ENCODE results near the gene TMEM232.
"Not testable (repeated sequence)": the region's sequence is repeated elsewhere in the genome, so short reads cannot be mapped to it uniquely, and the experiment has no call there.

Gene TMEM232

DNA sequence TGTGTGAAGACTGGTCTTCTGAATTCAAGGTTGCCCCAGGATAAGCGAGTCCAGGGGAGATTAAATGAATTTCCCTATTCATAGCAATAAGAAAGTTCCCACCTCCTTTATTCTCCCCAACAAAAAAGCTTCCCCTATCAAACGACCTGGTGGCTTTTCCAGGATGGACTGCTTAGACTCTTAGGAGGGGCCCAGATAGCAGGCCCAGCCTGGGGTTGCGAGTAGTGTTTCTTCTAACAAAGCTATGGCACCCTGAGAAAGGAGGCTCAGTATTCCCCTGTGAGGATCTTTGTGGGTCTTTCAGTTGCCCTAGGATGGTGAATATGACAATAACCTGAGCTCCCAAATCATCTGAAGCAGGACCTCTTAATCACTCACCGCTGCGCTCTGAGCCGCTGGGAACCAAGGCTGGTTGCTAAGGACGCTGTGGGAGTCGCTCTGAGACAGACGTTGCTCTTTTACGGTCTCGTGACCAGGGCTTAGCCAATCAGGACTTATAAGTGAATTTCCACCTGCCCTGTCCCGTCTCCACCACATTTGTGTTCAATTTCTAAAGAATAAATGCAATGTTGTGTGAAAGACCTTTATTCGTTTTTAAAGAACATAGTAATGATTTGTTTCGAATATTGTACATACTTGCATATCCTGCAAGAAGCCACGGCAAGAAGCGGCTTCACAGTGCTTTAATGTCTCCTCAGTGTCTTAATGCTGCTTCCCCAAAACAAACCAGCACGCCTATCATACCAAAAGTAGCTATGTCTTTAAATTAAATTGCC is at the start of gene TMEM232:
TSS of gene TMEM232 (minus strand) at position 423 of the 776 bp plus-strand sequence. CDS start 59,319 bp downstream, outside the sequence.
- peak; percentile 21 for DNase-seq (ENCODE audit: low spot score)

DNA sequence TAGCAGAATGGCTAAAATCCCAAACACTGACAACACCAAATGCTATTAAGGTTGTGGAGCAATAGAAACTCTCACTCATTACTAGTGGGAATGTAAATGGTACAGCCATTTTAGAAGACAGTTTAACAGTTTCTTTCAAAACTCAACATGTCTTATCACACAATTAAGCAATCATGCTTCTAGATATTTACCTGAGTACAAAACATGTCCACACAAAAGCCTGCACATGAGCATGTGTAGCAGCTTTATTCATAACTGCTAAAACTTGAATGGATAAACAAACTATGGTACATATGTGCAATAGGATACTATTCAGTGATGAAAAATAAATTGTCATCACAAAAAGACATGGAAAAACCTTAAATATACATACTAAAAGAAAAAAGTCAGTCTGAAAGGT is 43.8 kb upstream of the TMEM232 start:
- DNase-seq (ENCODE audit: low spot score): no peak

- no peak for DNase-seq (ENCODE audit: low spot score)
Measured at GRCh38 chr5:110769000-110769681, 42.7 kb upstream of the TMEM232 start.

DNA sequence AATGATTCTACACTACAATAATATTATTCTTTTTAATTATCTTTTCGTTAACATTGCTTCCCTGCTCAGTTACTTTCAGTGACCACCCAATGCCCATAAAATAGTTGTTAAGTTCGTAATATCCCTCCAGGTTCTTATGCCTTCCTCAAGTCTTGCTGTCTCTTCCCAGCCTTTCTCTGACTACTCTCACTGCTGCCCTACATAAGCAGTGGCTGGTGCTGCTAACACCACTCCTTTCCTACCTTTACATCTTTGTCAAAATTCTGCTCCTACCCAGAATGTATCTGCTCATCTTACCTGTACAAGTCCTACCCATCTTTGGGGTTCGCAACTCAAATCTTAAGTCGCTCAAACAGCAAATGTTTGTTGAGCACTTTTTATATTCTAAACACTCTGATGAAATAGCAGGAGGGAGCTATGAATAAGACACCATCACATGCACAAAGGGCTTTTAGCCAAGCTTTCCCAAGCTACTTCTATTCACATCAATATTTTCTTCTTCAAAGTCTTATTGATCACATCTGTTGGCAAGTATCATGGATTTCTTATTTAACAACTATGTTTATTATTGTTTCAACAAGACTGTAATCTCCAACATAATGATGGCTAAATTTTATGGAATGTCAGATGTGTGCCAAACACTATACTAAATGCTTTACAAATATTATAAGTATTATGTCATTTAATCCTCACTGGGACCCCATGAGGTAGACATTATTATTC is 41.8 kb upstream of the TMEM232 start:
- no peak for DNase-seq (ENCODE audit: low spot score)

- DNase-seq (ENCODE audit: low spot score): no peak
Measured at GRCh38 chr5:110760158-110760557, 33.7 kb upstream of the TMEM232 start.

DNA sequence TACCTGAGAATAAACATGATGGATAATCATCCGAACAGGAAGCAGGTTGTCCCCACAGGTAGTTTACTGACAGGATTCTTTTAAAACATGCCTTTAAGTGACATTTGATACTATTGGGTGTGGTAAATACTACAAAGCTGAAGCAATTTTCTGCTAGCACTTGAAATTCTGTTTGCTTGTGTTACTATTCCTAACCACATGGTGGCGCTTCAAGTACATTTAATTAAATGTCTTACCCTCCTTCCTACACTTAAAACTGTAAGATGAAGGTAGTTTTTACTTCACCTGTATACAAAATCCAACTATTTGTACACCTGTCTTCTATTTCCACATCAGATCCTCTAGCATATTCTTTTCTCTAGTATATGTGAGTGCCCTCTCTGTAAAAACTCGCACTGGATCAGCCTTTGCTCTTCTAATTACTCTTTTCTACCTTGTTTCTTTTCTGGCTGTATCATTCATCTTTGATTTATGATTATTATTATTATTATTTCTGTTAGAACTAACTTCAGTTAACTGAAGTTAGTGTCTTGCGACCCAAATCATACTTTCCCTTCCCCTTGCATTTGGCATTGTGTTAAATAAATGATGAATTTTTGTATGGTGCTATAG is 30.8 kb upstream of the TMEM232 start:
- no peak for DNase-seq (ENCODE audit: low spot score)

DNA sequence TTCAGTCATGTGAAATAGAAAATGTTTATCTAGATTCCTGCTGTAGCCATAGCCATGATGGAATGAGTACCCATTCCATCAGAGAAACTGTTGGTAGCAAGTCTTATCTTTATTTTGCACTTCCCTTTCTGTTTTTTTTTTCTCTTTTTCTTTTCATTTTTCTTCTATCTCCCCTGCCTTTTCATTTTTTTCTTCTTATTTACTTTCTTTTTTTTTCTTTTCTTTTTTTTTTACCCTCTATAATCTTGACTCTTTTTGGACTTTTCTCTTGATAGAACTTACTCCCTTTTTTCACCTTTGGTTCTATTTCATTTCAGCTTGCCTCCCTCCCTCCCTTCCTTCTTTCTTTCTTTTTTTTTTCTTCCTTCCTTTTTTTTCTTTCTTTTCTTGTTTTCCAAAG is 27.7 kb upstream of the TMEM232 start:
- DNase-seq (ENCODE audit: low spot score): no peak

GRCh38 chr5:110753600-110753999 is 27.1 kb upstream of the TMEM232 start:
- no peak for DNase-seq (ENCODE audit: low spot score)

DNA sequence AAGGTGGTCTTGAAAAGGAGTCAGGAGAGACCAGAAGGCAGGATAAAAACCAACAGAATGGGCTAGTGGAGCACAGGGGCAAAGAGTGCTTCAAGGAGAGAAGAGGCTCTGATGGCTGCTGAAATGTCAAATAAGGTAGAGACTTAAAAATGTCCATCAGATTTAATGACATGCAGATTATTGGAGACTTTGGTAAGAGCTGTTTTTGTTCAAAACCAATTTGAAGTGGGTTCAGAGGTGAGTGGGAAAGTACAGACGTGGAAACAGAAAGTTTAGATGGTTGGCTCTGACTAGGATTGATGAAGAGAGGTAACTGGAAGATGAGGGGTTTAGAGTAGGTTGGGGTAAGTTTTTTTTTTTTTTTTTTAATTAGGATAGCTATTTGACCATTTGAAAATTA is 26.5 kb upstream of the TMEM232 start:
- DNase-seq (ENCODE audit: low spot score): no peak

- DNase-seq (ENCODE audit: low spot score): no peak
Measured at GRCh38 chr5:110751902-110752762, 25.7 kb upstream of the TMEM232 start.

DNA sequence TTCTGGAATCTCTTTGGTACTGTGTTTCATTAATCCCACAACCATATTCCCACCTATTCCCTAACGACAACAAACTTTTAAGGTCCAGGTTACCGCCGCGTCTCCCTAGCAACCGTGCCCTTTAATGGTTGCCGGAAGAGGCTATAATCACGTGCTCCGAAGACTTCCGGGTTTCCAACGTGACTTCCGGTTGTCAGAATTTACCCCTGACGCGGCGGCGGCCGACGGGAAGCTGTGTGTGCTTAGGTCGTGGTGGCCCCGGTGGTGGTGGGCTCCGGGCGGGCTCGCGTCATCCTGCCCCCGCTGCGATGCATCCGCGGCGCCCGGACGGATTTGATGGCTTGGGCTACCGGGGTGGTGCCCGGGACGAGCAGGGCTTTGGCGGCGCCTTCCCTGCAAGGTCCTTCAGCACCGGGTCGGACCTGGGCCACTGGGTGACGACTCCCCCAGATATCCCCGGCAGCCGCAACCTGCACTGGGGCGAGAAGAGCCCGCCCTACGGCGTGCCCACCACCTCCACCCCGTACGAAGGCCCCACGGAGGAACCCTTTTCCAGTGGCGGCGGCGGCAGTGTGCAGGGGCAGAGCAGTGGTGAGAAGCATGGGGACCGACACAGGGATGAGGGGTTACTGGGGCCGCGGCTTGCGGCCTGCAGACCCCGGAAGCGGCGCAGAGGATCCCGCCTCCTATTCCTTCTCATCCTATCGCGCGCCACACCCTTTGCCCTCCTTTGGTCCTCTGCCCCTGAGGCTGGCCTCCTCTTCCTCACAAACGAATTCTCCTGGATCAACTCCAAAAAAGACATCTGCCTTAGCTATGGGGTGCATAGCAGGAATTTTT is 12.6 kb upstream of the TMEM232 start, which contains the start of gene SLC25A46:
TSS of gene SLC25A46 (plus strand) at position 196 of the 840 bp plus-strand sequence. CDS start at position 309, 113 bp downstream.
- peak; percentile 88 for DNase-seq (ENCODE audit: low spot score)

DNA sequence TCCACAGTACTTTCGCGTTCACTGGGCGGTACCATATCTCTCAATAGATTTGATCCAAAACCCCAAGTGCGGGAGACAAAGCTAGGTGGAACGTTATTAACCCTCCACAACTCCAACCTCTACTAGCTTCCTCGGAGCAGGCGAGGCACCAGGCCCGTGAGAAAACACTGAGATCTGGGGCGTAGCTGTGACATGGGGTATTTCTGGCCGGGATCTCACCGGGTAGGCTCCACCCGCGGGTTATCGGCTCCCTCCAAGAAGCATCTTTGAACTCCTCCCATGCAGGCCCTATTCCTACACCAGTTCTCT is 12.0 kb upstream of the TMEM232 start:
- peak; percentile 77 for DNase-seq (ENCODE audit: low spot score)

GRCh38 chr5:110736753-110737152 is 10.3 kb upstream of the TMEM232 start:
- DNase-seq (ENCODE audit: low spot score): no peak

- DNase-seq (ENCODE audit: low spot score): no peak
Measured at GRCh38 chr5:110735556-110735955, 9.1 kb upstream of the TMEM232 start.

GRCh38 chr5:110734101-110734500 is 7.6 kb upstream of the TMEM232 start:
- DNase-seq (ENCODE audit: low spot score): no peak

- DNase-seq (ENCODE audit: low spot score): not testable (repeated sequence)
Measured at GRCh38 chr5:110731499-110731898, 5.0 kb upstream of the TMEM232 start.

- no peak for DNase-seq (ENCODE audit: low spot score)
Measured at GRCh38 chr5:110727025-110727314, 499 bp upstream of the TMEM232 start.

DNA sequence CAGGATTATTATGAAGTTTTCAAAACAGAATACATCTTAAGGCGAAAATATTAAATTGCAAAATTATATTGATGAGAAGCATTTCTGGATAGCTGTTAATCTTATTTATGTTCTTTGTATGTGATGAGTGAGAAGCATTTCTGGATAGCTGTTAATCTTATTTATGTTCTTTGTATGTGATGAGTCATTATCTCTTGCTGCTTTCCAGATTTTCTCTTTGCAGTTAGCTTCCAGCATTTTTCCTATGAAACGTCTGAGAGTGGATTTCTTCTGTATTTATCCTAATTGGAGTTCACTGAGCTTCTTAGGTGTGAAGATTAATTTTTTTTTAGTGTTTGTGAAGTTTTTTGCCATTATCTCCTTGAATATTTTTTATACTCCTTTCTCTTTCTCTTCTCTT is 8.2 kb downstream of the TMEM232 start:
- no peak for DNase-seq (ENCODE audit: low spot score)

DNA sequence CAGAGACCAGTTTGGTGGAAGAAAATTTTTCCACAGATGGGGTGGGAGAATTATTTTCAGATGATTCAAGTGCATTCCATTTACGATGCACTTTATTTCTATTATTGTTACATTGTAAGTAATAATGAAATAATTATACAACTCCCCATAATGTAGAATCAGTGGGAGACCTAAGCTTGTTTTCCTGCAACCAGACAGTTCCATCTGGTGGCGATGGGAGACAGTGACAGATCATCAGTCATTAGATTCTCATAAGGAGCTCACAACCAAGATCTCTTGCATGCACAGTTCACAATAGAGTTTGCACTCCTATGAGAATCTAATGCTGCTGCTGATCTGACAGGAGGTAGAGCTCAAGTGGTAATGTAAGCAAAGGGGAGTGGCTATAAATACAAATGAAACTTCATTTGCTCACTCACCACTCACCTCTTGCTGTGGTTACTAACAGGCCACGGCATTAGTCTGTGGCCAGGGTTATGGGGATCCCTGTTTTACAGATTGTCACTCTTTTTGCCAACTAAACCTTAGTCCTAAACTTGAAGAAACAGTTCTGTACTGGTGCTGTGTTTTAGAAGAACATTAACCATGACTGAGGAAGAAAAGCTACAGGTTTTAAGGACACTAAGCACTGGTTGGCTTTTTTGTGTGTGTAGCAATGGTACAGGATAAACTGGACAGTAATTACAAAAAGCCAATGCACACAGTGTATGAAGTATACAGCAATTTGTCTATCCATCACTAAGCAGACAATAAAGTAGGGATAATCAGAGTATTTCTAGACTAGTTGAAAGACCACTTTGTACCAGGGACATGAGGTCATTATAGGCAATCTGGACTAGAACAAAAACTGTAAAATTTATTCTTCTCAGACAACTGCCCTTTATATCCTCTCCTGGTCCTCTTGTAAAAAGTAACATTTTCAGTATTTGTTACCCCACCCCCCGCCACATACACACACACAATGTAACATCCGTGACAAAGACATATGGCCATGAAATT is 9.9 kb downstream of the TMEM232 start:
- DNase-seq (ENCODE audit: low spot score): no peak

Measured in D341Med (cell line).